K562 (cell line): ENCODE data around the gene MERTK.

Experiments used
- CREB1 ChIP-seq, 2 experiments: sonication (generic) in 1 of 2; formaldehyde crosslinking in 1 of 2; IDR thresholded peaks; 2 replicates each; pipeline versions ENCODE4 v1.6.1 to v1.8.0; 2012 to 2022; ENCODE audit warnings: inconsistent platforms in 1 of 2, mild to moderate bottlenecking in 1 of 2, missing genetic modification reagents in 1 of 2, moderate library complexity in 1 of 2
- EZH2 ChIP-seq: IDR thresholded peaks from 2 replicates; pipeline ENCODE4 v1.6.1; 2012; ENCODE audit warnings: low read depth, mild to moderate bottlenecking, inconsistent platforms, low read length, borderline replicate concordance
- KLF6 ChIP-seq: fragments of 250-450 bp; sonication (Bioruptor Pico); IDR thresholded peaks from 2 replicates; pipeline ENCODE4 v1.4.0; 2020; ENCODE audit warnings: mild to moderate bottlenecking, moderate library complexity, borderline replicate concordance
- POLR2A ChIP-seq: fragments of 450-650 bp; conservative IDR thresholded peaks from 2 replicates; pipeline ENCODE4 v1.6.1; 2016
- SOX6 ChIP-seq: fragments of 450-650 bp; IDR thresholded peaks from 2 replicates; pipeline ENCODE4 v1.6.1; 2014; ENCODE audit warnings: mild to moderate bottlenecking
- TCF7L2 ChIP-seq: fragments of 150-350 bp; IDR thresholded peaks from 2 replicates; pipeline ENCODE4 v1.6.1; 2016; ENCODE audit warnings: low read depth, mild to moderate bottlenecking, low read length, moderate library complexity
- ZNF23 ChIP-seq: fragments of 250-450 bp; sonication (Bioruptor Pico); IDR thresholded peaks from 2 replicates; pipeline ENCODE4 v1.4.0; 2020; ENCODE audit warnings: mild to moderate bottlenecking
- ZNF551 ChIP-seq: fragments of 250-450 bp; sonication (Bioruptor Pico); IDR thresholded peaks from 2 replicates; pipeline ENCODE4 v1.5.0; 2021; ENCODE audit warnings: mild to moderate bottlenecking, moderate library complexity
- TF ChIP-seq, protein P1 (sequence below): fragments of 450-650 bp; IDR thresholded peaks from 2 replicates; pipeline ENCODE4 v1.6.1; 2016
- TF ChIP-seq, protein P2 (sequence below): sonication (generic); formaldehyde crosslinking; IDR thresholded peaks from 2 replicates; pipeline ENCODE4 v1.5.0; 2020; ENCODE audit warnings: missing genetic modification reagents
- TF ChIP-seq, protein P3 (sequence below), 3 experiments: IDR thresholded peaks in 2 of 3; conservative IDR thresholded peaks in 1 of 3; 2 replicates each; pipeline ENCODE4 v1.5.1; 2011 to 2012; ENCODE audit warnings: low read length in 3 of 3, mild to moderate bottlenecking in 3 of 3, control low read depth in 2 of 3, improper control_type of control experiment in 1 of 3, inconsistent platforms in 1 of 3, low read depth in 1 of 3, mixed read lengths in 1 of 3, moderate library complexity in 1 of 3; ENCODE audit not compliant: insufficient read depth in 2 of 3

GRCh38 chr2:111984213-111984604, 85.8 kb downstream of the MERTK start:
- TF ChIP-seq POLR2A (no peak), ZNF551 (CRISPR knock-in tag) (no peak), EZH2 (no peak), KLF6 (CRISPR knock-in tag) (no peak), TCF7L2 (no peak), SOX6 (no peak), CREB1 (IDR thresholded peaks at IDR 0.05) (no peak), CREB1 (CRISPR knock-in tag; IDR thresholded peaks at IDR 0.05) (no peak), ZNF23 (no peak)
- TF ChIP-seq, protein P1, sequence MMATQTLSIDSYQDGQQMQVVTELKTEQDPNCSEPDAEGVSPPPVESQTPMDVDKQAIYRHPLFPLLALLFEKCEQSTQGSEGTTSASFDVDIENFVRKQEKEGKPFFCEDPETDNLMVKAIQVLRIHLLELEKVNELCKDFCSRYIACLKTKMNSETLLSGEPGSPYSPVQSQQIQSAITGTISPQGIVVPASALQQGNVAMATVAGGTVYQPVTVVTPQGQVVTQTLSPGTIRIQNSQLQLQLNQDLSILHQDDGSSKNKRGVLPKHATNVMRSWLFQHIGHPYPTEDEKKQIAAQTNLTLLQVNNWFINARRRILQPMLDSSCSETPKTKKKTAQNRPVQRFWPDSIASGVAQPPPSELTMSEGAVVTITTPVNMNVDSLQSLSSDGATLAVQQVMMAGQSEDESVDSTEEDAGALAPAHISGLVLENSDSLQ, result no peak
- TF ChIP-seq, protein P2, sequence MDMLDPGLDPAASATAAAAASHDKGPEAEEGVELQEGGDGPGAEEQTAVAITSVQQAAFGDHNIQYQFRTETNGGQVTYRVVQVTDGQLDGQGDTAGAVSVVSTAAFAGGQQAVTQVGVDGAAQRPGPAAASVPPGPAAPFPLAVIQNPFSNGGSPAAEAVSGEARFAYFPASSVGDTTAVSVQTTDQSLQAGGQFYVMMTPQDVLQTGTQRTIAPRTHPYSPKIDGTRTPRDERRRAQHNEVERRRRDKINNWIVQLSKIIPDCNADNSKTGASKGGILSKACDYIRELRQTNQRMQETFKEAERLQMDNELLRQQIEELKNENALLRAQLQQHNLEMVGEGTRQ (CRISPR knock-in tag), result no peak
- TF ChIP-seq, protein P3, sequence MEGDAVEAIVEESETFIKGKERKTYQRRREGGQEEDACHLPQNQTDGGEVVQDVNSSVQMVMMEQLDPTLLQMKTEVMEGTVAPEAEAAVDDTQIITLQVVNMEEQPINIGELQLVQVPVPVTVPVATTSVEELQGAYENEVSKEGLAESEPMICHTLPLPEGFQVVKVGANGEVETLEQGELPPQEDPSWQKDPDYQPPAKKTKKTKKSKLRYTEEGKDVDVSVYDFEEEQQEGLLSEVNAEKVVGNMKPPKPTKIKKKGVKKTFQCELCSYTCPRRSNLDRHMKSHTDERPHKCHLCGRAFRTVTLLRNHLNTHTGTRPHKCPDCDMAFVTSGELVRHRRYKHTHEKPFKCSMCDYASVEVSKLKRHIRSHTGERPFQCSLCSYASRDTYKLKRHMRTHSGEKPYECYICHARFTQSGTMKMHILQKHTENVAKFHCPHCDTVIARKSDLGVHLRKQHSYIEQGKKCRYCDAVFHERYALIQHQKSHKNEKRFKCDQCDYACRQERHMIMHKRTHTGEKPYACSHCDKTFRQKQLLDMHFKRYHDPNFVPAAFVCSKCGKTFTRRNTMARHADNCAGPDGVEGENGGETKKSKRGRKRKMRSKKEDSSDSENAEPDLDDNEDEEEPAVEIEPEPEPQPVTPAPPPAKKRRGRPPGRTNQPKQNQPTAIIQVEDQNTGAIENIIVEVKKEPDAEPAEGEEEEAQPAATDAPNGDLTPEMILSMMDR (IDR thresholded peaks at IDR 0.05 in 2 of 3, conservative IDR thresholded peaks at IDR 0.05 in 1 of 3; ENCODE audit: insufficient read depth in 2 of 3, low read depth in 1 of 3, low read length in 3 of 3), result no peak
